ENCODE results near the gene CENATAC. TPM values are rescaled to one million over a fixed set of nuclear protein-coding genes. Genes with fewer than 3 reads are reported as not detected.
A peak's percentile ranks its signal among the peaks of the same experiment; 100 is the strongest.

The CENATAC gene
- polyA plus RNA-seq (69.9 and 70.3 TPM in 2 replicates), polyA minus RNA-seq (57.7 and 59.2 TPM in 2 replicates)

- Histone ChIP-seq H3K9me3 (ENCODE audit: low read length) (no peaks in the 10 kb centered on the region), H3K9ac (ENCODE audit: low read length) (peak within 1 kb of the TSS; percentile 82), H3K36me3 (ENCODE audit: insufficient read depth, low read length) (no peaks in the 10 kb centered on the region), H2AFZ (ENCODE audit: low read depth, low read length) (peak within 1 kb of the TSS; percentile 87), H3K79me2 (replicated peaks; ENCODE audit: insufficient read depth, low read length) (no peaks in the 10 kb centered on the region), H4K20me1 (ENCODE audit: insufficient read depth) (no peaks in the 10 kb centered on the region), H3F3A (ENCODE audit: insufficient read depth, low read length, poor library complexity, severe bottlenecking) (no peaks in the 10 kb centered on the region), H3K27ac (ENCODE audit: low read length) (peak within 1 kb of the TSS; percentile 63), H3K4me3 (ENCODE audit: low read length) (peak within 1 kb of the TSS; percentile 95), H3K27me3 (ENCODE audit: insufficient read depth, low read depth, low read length) (no peaks in the 10 kb centered on the region), H3K9me2 (ENCODE audit: insufficient read depth, low read length) (no peaks in the 10 kb centered on the region), H3K4me2 (ENCODE audit: low read length) (peak within 1 kb of the TSS; percentile 76)
- TF ChIP-seq EZH2 (IDR thresholded peaks at IDR 0.05; ENCODE audit: borderline replicate concordance, insufficient read depth, low read length, poor library complexity, severe bottlenecking): no peak
- peak; percentile 54 for TF ChIP-seq CTCF (IDR thresholded peaks at IDR 0.05; ENCODE audit: poor library complexity, severe bottlenecking)
- TF ChIP-seq, protein P1, sequence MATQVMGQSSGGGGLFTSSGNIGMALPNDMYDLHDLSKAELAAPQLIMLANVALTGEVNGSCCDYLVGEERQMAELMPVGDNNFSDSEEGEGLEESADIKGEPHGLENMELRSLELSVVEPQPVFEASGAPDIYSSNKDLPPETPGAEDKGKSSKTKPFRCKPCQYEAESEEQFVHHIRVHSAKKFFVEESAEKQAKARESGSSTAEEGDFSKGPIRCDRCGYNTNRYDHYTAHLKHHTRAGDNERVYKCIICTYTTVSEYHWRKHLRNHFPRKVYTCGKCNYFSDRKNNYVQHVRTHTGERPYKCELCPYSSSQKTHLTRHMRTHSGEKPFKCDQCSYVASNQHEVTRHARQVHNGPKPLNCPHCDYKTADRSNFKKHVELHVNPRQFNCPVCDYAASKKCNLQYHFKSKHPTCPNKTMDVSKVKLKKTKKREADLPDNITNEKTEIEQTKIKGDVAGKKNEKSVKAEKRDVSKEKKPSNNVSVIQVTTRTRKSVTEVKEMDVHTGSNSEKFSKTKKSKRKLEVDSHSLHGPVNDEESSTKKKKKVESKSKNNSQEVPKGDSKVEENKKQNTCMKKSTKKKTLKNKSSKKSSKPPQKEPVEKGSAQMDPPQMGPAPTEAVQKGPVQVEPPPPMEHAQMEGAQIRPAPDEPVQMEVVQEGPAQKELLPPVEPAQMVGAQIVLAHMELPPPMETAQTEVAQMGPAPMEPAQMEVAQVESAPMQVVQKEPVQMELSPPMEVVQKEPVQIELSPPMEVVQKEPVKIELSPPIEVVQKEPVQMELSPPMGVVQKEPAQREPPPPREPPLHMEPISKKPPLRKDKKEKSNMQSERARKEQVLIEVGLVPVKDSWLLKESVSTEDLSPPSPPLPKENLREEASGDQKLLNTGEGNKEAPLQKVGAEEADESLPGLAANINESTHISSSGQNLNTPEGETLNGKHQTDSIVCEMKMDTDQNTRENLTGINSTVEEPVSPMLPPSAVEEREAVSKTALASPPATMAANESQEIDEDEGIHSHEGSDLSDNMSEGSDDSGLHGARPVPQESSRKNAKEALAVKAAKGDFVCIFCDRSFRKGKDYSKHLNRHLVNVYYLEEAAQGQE (IDR thresholded peaks at IDR 0.05; ENCODE audit: borderline replicate concordance): peak; percentile 36
- peak; percentile 39 for TF ChIP-seq RAD21 (conservative IDR thresholded peaks at IDR 0.05)
- peak; percentile 20 for TF ChIP-seq TAF1 (IDR thresholded peaks at IDR 0.05; ENCODE audit: low read depth)
- no peak for TF ChIP-seq SMC3 (conservative IDR thresholded peaks at IDR 0.05; ENCODE audit: poor library complexity)
- TF ChIP-seq MXI1 (conservative IDR thresholded peaks at IDR 0.05; ENCODE audit: poor library complexity, severe bottlenecking): peak; percentile 87
- peak; percentile 80 for TF ChIP-seq POLR2AphosphoS5 (IDR thresholded peaks at IDR 0.05)
- TF ChIP-seq EP300 (conservative IDR thresholded peaks at IDR 0.05; ENCODE audit: poor library complexity, severe bottlenecking): no peak
Measured at GRCh38 chr11:118997627-118998387, at the start of gene CENATAC. Gene CENATAC, plus strand, starts transcription at chr11:118998138. Its CDS starts 60 bp downstream, at chr11:118998198.

DNA sequence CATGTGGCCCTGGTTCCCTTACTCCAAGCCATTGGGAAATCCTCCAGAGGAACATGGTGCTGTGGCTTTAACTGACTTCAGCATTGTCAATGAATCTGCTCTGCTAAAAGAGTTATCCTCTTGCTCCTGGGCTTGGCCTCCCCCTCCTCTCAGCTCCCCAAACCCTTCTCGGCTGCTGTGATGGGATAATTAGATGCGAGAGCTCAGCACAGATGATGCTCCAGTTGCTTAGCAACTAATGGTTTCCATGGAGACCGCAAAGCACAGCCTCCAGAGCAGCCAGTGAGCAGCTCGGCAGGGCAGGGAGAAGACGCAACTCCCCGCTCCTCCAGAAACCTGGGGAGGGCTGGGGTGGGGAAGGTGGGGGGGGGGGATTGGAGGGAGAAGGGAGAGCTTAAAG, 44.7 kb upstream of the CENATAC start:
- peaks cover 3% of the 10 kb centered on the region for H3K79me2 ChIP-seq (replicated peaks; ENCODE audit: insufficient read depth, low read length)
- H3K4me2 ChIP-seq (ENCODE audit: low read length): peak overlapping the region; percentile 95
- peak overlapping the region; percentile 100 for H3K27ac ChIP-seq (ENCODE audit: low read length)
- H2AFZ ChIP-seq (ENCODE audit: low read depth, low read length): no peak overlapping the region
- no peaks in the 10 kb centered on the region for H3K36me3 ChIP-seq (ENCODE audit: insufficient read depth, low read length)
- no peaks in the 10 kb centered on the region for H3K27me3 ChIP-seq (ENCODE audit: insufficient read depth, low read depth, low read length)
- peak overlapping the region; percentile 63 for H3K4me3 ChIP-seq (ENCODE audit: low read length)
- H3K9ac ChIP-seq (ENCODE audit: low read length): peak overlapping the region; percentile 77
- H3K9me3 ChIP-seq (ENCODE audit: low read length): no peaks in the 10 kb centered on the region
- peaks cover 5% of the 10 kb centered on the region for H3F3A ChIP-seq (ENCODE audit: insufficient read depth, low read length, poor library complexity, severe bottlenecking)
- no peaks in the 10 kb centered on the region for H3K9me2 ChIP-seq (ENCODE audit: insufficient read depth, low read length)
- TF ChIP-seq EZH2 (IDR thresholded peaks at IDR 0.05; ENCODE audit: borderline replicate concordance, insufficient read depth, low read length, poor library complexity, severe bottlenecking) (no peak), TAF1 (IDR thresholded peaks at IDR 0.05; ENCODE audit: low read depth) (no peak), CTCF (IDR thresholded peaks at IDR 0.05; ENCODE audit: poor library complexity, severe bottlenecking) (no peak), SMC3 (conservative IDR thresholded peaks at IDR 0.05; ENCODE audit: poor library complexity) (peak; percentile 59), EP300 (conservative IDR thresholded peaks at IDR 0.05; ENCODE audit: poor library complexity, severe bottlenecking) (peak; percentile 81), RAD21 (conservative IDR thresholded peaks at IDR 0.05) (peak; percentile 54), MXI1 (conservative IDR thresholded peaks at IDR 0.05; ENCODE audit: poor library complexity, severe bottlenecking) (peak; percentile 76), POLR2AphosphoS5 (IDR thresholded peaks at IDR 0.05) (peak; percentile 76)
- TF ChIP-seq, protein P1 (IDR thresholded peaks at IDR 0.05; ENCODE audit: borderline replicate concordance): peak; percentile 22
- no peaks in the 10 kb centered on the region for H4K20me1 ChIP-seq (ENCODE audit: insufficient read depth)

All from neural cell (in vitro differentiated cells).